ENCODE results near the gene BCL2L1. TPM values are rescaled to one million over a fixed set of nuclear protein-coding genes. Genes with fewer than 3 reads are reported as not detected.
"Not testable (repeated sequence)": the region's sequence is repeated elsewhere in the genome, so short reads cannot be mapped to it uniquely, and the experiment has no call there.

The BCL2L1 gene
- total RNA-seq, 2 donors from 2014 or later = 45.1 to 79.8 TPM

DNA sequence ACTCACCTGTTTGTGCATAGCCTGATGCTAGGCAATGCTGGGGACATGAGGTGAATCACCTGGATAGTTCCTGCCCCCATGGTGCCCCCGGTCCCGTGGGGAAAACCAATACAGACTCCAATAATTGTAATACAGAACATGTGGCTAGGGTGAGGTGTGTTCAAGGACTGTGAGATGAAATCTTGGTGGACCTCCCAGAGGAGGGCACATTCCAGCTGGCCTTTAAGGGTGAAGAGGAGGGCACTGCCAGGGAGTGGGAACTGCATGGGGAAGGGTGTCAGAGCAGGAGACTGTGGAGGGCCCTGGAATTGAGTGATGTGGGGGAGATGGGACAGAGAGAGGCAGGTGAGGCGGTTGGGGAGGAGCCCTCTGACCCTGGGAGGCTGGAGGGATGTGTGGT lies 82.4 kb downstream of the BCL2L1 start:
- DNase-seq (no peak), ATAC-seq (no peak)
- intact Hi-C loops (cut with DNase I) = no loop called here

DNA sequence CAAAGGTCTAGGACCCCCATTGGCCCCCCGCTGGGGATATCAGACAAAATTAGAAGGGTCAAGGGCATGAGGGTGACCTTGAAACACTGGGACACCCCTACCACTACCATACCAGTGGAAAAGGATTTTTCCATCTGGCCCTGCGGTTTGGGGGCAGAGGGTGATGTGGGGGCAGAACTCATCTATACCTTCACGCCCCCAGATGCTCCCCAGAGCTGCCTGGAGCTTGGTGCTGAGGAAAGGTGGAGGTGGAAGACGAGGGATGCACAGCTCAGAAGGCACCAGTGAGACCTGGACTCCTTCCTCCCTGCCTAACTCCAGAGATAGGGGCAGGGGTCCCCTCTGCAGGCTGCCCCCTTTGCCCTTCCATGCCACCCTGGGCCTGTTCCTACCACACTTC lies 83.9 kb downstream of the BCL2L1 start:
- intact Hi-C loops (cut with DNase I) = no loop called here
- ATAC-seq (no peak), DNase-seq (no peak)

DNA sequence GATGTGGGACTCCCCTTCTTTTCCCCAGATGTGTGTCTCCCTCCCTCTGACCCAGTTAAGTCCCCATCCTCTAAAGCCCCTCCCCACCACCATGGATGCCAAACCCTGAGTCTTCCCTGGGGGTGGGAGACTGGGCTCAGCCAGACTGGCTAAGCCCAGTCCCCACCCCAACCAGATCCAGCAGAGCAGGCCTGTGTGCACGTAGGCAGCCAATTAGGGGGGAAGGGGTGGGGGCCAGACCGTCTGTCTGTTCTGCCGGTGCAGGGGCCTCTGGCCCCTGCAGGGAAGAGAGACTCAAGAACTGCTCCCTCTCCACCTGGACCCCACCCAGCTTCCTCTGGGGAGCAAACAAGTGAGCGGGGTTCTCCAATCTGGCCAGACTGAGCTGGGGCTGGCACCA lies 84.4 kb downstream of the BCL2L1 start:
- DNase-seq (no peak), ATAC-seq (no peak)
- intact Hi-C loops (cut with DNase I) = no loop called here

DNA sequence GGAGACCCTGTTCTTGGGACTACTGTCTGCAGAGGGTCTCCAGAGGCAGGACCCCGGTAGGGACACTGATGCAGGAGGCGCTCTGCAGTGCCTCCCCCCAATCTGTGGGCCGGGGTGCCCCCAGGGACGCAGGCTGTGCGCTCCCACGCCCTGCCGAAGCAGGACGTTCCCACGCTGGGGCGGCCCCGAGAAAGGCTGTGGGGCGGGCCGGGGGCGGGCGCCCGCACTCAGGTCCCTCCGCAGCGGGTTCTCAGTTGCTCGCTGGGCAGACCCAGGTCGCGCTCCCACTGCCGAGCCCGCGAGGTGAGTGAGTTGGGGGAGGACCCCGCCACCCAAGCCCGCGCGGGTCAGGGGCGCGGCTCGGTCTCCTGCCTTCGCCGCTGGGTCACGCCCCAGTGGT lies 85.0 kb downstream of the BCL2L1 start, which contains the start of gene COX4I2:
TSS of gene COX4I2 (plus strand) at position 253 of the 400 bp plus-strand sequence. CDS start 1,106 bp downstream, outside the sequence.
- DNase-seq (peak; percentile 33), ATAC-seq (peak; percentile 50 to 69)
- intact Hi-C loops (cut with DNase I) = no loop called here

DNA sequence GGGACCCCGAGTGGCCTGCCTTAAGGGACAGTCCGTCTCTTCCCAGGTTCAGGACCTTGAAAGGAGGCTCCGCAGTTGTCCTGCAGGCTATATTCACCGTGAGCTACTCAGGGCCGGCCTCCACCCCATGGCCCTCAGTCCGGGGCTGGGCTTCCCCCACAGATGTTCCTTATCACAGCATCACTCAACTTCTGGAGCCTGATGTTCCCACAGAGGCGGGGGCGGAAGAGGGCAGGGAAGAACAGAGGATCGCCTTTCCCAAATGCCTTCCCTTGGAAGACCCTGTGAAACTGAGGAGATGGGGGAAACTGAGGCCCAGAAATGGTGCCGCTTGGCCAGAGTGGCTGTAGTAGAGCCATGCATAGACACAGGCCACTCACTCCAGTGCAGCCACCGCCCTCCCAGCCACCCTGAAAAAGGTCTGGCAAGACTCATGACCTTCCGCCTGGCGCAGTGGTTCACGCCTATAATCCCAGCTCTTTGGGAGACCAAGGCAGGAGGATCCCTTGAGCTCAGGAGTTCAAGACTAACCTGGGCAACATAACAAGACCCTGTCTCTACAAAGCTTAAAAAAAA lies 89.2 kb downstream of the BCL2L1 start:
- DNase-seq = no peak
- intact Hi-C loops (cut with DNase I) = no loop called here
- peak in 1 of 2 donors; percentile 36 for ATAC-seq

DNA sequence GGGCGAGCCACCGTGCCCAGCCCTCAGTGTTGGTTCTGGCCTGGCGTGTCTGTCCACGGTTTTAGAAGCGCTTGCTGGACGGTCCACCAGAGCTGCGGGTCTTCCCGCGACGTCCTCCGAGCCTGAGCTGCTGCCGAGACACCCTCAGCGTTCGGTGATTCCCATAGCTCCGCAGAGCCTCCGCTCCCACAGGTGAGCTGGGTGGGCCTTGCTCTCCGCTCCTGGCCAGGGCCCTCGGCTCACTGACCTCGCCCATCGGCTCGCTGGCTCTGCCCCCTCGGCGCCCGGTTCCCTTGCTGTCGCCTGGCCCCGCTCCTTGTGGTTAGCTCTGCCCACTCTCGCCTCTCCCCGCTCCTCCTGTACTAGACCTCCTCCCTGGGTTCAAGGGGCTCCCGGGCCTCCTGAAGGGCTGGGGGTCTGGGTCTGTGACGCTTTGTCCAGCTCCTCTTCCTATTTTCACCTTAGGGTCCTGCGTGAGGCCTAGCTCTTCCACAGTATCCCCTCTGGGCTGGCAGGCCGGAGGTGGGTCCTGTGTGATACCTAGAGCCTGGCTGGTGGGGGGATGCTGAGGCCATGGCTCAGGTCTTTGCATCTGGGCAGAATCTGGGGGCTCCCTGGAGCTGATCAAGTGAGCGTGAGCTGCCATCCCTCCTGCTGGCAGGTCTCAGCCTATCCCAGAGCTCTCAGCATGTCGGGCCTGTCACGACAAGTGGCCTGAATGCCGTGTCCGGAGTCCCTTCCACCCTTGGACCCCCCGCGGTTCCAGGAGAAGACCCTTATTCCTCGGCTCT lies 89.9 kb downstream of the BCL2L1 start:
- intact Hi-C loops (cut with DNase I) = no loop called here
- no peak for DNase-seq
- no peak for ATAC-seq

DNA sequence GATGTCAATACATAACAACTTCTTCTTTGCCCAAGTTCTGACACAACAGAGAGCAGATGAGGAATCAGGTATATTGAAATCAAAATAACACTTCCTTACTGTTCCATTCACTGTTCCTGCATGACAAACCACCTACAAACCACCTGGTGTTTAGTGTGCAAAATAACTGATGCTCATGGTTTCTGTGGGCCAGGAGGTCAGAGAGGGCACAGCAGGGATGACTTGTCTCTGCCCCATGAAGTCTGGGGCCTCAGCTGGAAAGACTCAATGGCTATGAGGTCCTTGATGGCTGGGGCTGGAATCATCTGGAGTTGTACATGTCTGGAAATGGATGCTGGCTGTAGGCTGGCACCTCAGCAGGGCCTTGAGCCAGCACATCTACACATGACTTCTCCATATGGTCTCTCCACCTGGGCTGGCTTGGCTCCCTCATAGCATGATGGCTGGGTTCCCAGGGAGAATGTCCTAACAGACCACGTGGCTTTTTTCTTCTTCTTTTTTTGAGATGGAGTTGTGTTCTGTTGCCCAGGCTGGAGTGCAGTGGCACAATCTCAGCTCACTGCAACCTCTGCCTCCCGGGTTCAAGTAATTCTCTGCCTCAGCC lies 92.4 kb downstream of the BCL2L1 start:
- no peak for ATAC-seq
- intact Hi-C loops (cut with DNase I) = no loop called here

DNA sequence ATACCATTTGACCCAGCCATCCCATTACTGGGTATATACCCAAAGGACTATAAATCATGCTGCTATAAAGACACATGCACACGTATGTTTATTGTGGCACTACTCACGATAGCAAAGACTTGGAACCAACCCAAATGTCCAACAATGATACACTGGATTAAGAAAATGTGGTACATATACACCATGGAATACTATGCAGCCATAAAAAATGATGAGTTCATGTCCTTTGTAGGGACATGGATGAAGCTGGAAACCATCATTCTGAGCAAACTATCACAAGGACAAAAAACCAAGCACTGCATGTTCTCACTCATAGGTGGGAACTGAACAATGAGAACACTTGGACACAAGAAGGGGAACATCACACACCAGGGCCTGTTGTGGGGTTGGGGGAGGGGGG lies 94.6 kb downstream of the BCL2L1 start:
- DNase-seq; ATAC-seq; intact Hi-C loops (cut with DNase I): not testable (repeated sequence)

More for the DNA sequence above, 92.4 kb downstream of the BCL2L1 start:
- DNase-seq = no peak

DNA sequence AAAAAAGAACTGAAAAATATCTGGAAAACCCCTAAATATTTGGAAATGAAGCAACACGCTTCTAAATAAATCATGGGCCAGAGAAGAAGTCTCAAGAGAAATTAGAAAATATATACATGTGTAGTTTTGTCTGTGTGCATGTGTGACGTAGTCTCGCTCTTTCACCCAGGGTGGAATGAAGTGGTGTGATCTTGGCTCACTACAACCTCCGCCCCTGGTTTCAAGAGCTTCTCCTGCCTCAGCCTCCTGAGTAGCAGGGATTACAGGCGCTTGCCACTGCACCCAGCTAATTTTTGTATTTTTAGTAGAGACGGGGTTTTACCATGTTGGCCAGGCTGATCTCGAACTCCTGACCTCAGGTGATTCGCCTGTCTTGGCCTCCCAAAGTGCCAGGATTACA lies 96.1 kb downstream of the BCL2L1 start:
- intact Hi-C loops (cut with DNase I); ATAC-seq; DNase-seq: not testable (repeated sequence)

DNA sequence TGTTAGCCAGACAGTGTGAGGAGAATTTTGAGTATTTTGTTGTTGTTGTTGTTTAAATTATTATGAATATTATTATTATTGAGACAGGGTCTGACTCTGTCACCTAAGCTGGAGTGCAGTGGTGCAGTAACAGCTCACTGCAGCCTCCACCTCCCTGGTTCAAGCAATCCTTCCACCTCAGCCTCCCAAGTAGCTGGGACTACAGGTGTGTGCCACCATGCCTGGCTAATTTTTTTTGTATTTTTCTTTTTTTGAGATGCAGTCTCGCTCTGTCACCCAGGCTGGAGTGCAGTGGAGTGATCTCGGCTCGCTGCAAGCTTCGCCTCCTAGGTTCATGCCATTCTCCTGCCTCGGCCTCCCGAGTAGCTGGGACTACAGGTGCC lies 99.6 kb downstream of the BCL2L1 start:
- ATAC-seq; DNase-seq; intact Hi-C loops (cut with DNase I): not testable (repeated sequence)

DNA sequence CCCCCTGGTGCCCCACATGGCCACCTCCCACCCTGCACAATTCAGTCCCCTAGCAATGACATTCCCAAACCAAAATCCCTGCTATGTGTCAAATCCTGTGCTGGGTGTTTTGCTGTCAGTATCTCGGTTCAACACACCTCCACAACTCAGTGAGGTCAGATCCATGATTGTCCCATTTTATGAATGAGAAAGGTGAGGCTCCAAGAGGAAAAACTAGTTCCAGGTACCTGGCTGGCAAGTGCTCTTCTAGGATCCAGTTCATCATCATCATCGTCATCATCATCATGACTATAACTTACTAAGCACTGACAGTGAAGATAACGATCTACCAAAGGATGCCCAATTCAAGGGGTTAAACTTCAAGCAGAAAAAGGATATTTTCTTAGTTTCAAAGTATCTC lies 102.4 kb downstream of the BCL2L1 start:
- ATAC-seq = no peak
- intact Hi-C loops (cut with DNase I) = no loop called here
- DNase-seq = no peak

DNA sequence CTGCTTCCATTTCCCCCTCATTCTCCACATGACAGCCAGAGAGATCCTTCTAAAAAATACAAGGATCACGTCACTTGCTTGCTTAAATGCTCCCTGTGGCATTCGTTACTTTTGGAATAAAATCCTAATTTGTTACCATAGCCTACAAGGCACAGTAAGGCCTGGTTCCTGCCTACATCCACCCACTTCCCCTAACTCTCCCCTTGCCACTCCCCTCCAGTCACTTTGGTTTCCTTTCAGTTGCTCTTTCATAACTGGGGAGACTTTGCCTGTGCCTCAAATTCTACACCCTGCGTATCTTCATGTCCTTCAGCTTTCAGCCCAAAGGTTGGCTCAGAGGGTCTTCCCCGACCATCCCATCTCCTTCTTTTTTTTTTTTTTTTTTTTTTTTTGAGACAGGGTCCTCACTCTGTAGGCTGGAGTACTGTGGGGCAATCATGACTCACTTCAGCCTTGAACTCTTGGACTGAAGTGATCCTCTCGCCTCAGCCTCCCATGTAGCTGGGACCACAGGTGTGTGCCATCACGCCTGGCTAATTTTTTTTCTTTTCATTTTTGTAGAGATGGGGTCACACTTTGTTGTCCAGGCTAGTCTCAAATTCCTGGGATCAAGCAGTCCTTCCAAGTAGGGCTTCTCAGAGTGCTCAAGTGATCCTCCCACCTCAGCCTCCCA lies 105.1 kb downstream of the BCL2L1 start:
- DNase-seq (no peak), ATAC-seq (no peak)
- intact Hi-C loops (cut with DNase I) = no loop called here

DNA sequence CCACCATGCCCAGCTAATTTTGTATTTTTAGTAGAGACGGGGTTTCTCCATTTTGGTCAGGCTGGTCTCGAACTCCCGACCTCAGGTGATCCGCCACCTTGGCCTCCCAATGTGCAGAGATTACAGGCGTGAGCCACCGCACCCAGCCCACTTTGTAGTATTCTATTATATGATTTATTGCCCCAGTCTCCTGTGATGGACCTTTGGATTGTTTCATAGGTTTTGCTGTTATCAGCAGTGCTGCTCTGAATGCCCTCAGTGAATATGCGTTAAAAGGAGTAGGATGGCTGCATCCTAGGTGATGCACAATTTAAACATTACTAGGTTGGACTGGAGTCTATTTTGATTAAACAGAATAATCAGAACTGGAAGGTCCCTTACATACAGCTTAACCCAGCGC lies 107.3 kb downstream of the BCL2L1 start:
- ATAC-seq (no peak), DNase-seq (no peak)
- intact Hi-C loops (cut with DNase I) = no loop called here

Other genes with a start within 250 kb of the BCL2L1 start
- under 1 TPM in 1 of 2 donors, not detected in 1; 0.44 TPM for gene DEFB124, start 247.7 kb downstream of the BCL2L1 start, total RNA-seq
- 1 to 10 TPM; 1.6 to 3.2 TPM for gene REM1, start 247.6 kb downstream of the BCL2L1 start, total RNA-seq
- gene HM13, start 208.4 kb downstream of the BCL2L1 start, total RNA-seq = 10 to 100 TPM; 64.9 to 88.9 TPM
- 100 to 1,000 TPM; 103 to 222 TPM for gene ID1, start 117.6 kb downstream of the BCL2L1 start, total RNA-seq
- 10 to 100 TPM; 11.4 to 12.6 TPM for gene COX4I2, start 85.0 kb downstream of the BCL2L1 start, total RNA-seq
- gene TPX2, start 16.4 kb upstream of the BCL2L1 start, total RNA-seq = 1 to 10 TPM in 1 of 2 donors, under 1 TPM in 1; 0.73 to 2.0 TPM
- under 1 TPM in 1 of 2 donors, not detected in 1; 0.55 TPM for gene MYLK2, start 96.5 kb upstream of the BCL2L1 start, total RNA-seq
- 1 to 10 TPM; 1.6 to 3.1 TPM for gene FOXS1, start 122.7 kb upstream of the BCL2L1 start, total RNA-seq
- gene DUSP15, start 147.7 kb upstream of the BCL2L1 start, total RNA-seq = 1 to 10 TPM; 4.2 to 5.7 TPM
- gene TTLL9, start 147.8 kb upstream of the BCL2L1 start, total RNA-seq = under 1 TPM in 1 of 2 donors, not detected in 1; 0.13 TPM
- gene PDRG1, start 229.2 kb upstream of the BCL2L1 start, total RNA-seq = 1 to 10 TPM; 8.8 to 9.6 TPM
- not detected for gene XKR7, start 245.3 kb upstream of the BCL2L1 start, total RNA-seq